Fibroblast of skin of back (primary cell): ENCODE results near the gene CLCNKA.
"Not testable (repeated sequence)": the region's sequence is repeated elsewhere in the genome, so short reads cannot be mapped to it uniquely, and the experiment has no call there.

Source experiments
- DNase-seq: peaks from one replicate; pipeline ENCODE4 v3.0.0-alpha.2; 2013

The CLCNKA gene

GRCh38 chr1:15997637-15998280 is 24.1 kb upstream of the CLCNKA start:
- no peak for DNase-seq

GRCh38 chr1:15998929-15999328 is 22.9 kb upstream of the CLCNKA start:
- no peak for DNase-seq

- not testable (repeated sequence) for DNase-seq
Measured at GRCh38 chr1:16001274-16001673, 20.6 kb upstream of the CLCNKA start.

DNA sequence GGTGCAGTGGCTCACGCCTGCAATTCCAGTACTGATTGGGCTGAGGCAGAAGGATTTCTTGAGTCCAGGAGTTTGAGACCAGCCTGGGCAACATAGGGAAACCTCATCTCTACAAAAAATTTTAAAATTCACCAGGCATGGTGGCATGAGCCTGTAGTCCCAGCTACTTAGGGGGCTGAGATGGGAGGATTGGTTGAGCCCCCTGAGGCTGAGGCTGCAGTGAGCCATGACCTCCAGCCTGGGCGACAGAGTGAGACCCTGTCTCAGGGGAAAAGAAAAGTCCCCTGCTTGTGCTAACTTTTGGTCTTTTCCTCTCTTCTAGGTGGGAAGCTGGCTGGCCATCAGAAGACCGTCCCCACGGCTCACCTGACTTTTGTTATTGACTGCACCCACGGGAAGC is 16.2 kb upstream of the CLCNKA start:
- no peak for DNase-seq

- DNase-seq = no peak
Measured at GRCh38 chr1:16006010-16006409, 15.8 kb upstream of the CLCNKA start.

DNA sequence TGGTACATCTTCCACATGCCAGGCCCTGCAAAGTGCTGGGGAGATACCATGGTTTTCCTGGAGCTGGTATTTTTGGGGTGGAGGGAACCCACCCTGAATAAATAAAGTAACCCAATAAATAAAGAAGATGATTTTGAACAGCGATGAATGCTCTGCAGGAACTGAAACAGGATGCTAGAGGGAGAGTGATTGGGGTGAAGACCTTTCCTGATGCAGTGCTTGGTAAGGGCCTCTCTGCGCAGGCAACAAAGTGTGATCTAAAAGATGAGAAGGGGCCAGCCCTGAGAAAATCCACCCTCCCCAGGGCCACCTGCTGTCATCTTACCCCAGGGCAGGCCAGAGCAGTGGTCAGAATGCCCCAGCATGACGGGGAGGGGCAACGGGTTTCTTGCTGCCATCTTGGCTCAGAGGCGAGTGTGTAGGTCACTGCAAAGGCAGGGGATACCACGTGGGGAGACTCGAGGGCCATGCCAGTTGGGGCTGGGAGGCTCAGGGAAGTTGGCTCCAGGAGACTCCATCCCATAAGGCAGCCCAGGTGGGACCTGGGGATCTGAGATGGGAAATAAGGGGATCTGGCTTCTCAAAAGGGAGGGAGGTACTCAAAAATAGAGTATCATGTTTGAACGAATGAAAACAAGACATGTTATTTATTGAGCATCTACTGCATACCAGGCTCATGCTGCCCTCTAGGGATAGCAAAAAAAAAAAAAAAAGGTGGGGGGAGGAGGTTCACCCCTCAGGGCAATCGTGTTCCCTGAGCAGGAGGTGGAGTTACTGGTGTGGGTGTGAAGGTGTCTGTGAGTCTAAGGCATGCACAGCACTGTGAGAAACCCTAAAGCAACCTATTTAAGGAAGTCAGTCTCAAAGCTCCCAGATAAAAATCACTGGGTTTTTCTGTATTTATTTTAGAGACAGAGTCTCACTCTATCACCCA is 15.0 kb upstream of the CLCNKA start:
- no peak for DNase-seq

GRCh38 chr1:16007671-16008341 is 14.0 kb upstream of the CLCNKA start:
- DNase-seq = no peak

GRCh38 chr1:16009030-16009460 is 12.8 kb upstream of the CLCNKA start:
- peak; percentile 72 for DNase-seq

DNA sequence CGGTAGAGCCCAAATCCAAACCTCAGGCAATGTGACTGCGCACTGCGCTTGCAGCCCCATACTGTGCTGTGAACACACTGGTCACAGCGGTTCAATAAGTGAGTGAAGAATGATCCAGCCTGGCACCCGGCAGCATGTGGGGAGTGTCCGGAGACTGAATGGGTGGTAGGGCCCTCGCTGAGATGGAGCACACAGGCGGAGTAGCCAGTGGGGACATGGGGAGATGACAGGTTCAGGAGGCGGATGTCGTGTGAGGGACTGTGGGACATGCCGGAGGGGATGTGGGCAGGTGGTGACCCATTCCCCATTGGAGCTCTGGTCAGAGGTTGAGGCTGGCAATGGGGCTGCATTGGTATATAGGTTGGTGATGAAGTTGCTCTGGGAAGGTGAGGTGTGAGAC is 12.2 kb upstream of the CLCNKA start:
- DNase-seq = no peak

DNA sequence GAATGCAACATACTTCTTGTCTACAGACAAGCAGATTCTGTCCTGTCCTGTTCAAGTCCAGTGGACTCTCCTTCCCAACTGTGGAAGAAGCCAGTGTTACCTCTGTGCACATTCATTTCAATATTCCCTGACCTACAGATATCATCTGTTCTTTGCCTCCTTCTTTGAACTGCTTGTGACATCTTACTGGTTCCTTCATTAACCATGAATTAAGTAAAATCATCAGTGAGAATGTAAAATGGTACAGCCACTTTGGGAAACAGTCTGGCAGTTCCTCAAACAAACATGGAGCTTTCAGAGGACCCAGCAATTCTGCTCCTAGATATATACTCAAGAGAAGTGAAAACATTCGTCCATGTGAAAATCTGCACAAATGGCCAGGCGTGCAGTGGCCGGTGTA is 11.0 kb upstream of the CLCNKA start:
- DNase-seq = no peak

DNA sequence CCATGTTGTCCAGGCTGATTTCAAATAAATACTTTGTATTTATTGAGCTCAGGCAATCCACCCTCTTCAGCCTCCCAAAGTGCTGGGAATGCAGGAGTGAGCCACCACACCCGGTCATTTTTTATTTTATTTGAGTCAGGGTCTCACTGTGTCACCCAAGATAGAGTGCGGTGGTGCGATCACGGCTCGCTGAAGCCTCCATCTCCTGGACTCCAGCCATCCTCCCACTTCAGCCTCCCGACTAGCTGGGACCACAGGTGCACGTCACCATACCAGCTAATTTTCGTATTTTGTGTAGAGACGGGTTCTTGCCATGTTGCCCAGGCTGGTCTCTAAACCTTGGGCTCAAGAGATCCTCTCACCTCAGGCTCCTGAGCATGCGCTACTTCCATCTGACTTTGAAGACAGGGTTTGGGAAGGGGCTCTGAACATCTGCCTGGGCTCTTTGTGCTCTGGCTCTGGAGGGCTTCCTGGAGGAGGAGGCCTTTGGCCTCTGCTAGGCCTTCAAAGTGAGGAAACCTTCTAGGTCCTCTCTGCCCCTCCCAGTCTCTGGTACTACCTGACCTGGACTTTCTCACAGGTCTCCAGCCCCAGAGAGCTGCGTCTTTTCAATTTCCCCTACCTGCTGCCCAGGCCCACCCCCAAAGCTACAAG is 9.8 kb upstream of the CLCNKA start:
- DNase-seq = no peak

GRCh38 chr1:16012590-16013219 is 9.1 kb upstream of the CLCNKA start:
- DNase-seq = peak; percentile 80

DNA sequence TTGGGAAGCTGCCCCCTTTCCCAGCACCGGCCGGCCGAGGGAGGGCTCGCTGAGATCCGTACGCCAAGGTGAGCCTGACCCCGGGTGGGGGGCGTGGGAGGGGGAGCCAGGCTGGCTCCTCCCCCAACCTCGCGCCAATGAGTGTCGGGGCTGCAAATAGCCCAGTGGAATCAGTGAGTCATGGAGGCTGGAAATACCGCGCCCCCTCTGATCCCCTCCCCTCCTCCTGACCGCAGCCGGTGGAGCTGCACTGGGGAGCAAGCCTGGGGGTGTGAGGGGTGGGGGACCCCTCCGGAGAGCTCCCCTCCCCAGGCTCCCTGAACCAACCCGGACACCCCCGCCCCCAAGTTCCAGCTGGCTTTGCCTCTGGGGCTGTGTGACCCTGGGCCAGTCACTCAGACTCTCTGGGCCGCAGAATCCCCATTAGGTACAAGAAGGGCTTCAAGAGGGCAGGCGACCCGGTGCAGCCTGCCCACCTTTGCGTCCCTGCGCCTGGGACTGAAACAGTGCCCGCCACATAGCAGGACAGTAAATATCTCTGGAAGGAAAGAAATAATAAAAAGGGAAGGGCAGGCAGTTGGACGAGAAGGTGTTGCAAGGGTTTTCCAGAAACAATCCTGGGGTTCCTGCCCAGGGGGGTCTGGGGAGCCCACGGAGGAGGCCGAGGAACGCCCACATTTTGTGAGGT is 8.5 kb upstream of the CLCNKA start:
- DNase-seq = peak; percentile 79

DNA sequence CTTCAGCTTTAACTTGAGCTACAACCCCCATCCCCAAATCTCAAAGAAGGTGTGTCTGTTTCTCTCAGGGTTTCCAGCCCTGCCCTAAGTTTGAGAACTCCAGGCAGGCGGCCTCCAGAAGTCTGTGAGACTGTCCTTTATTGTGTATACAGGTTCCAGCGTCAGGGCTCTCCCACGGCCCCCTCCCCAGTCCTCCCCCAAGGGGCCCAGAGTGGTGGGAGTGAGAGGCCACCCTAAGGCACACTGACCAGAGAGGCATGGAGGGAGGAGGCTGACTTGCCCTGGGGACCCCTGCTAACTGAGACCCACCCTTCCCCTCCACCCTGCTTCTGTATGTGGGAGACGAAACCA is 8.0 kb upstream of the CLCNKA start:
- no peak for DNase-seq

DNA sequence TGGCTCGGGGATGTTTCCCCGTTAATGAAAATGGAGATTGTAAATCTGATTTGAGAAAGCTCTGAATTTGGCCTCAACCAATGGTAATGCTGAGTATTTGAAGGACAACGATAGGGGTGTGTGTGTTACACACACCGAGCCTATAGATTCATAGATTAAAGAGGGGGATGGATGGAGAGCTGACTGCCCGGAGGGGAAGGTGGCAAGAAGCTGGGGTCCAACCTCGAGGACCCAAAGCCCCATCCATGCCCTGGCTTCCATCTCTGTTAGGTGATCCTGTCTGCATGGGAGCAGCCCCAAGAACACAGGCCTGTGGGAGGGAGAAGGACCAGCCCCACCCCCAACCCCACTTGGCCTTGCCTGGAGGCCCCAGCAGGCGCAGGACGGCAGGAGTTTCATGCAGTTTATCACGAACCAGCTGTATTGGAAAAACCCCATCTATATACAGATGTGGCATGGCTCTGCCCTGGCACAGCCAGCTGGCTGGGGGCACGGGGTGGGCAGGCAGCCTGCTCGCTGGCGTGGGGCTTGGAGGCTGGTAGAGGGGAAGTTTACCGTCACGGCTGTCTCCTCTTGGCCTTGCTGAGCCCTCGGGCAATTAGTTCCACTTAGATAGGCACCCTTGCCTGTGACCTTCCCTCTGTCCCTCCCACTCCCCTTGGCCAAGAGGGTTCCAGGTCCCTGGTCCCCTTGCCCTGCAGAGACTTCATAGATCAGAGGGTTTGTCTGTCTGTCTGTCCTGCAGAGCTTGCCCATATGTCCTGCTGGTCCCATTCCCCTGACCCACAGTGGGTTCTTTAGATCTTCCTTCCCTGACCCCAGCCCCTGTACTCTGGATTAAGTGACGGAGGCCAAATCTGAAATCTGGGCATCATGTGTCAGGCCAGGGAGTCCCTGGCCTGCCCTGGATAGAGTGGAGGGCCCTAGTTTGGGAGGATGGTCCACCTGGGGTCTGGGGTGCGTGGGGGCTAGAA is 7.0 kb upstream of the CLCNKA start:
- no peak for DNase-seq

- DNase-seq = no peak
Measured at GRCh38 chr1:16015491-16015890, 6.3 kb upstream of the CLCNKA start.

- DNase-seq = no peak
Measured at GRCh38 chr1:16015960-16016901, 5.6 kb upstream of the CLCNKA start.

GRCh38 chr1:16017076-16017460 is 4.8 kb upstream of the CLCNKA start:
- no peak for DNase-seq
